GM21423 (cell line): ENCODE measurements around the gene RBPJL.

ENCODE experiments used
- ATAC-seq: cut with Tn5 transposase; IDR thresholded peaks from one replicate; pipeline ENCODE4 v1.9.1; 2021; ENCODE audit warnings: mild to moderate bottlenecking, moderate library complexity; ENCODE audit not compliant: unreplicated experiment

RBPJL gene

GRCh38 chr20:45293041-45294002 is 13.3 kb upstream of the RBPJL start:
- ATAC-seq: peak; percentile 52

- no peak for ATAC-seq
These were observed 12.7 kb upstream of the RBPJL start for GRCh38 chr20:45294003-45294368.

- no peak for ATAC-seq
These were observed 12.0 kb upstream of the RBPJL start for GRCh38 chr20:45294659-45295058.

- no peak for ATAC-seq
These were observed 8.7 kb upstream of the RBPJL start for GRCh38 chr20:45297786-45298497.

GRCh38 chr20:45299786-45300185 is 6.9 kb upstream of the RBPJL start:
- no peak for ATAC-seq

GRCh38 chr20:45300961-45301360 is 5.7 kb upstream of the RBPJL start:
- ATAC-seq: no peak

- no peak for ATAC-seq
These were observed 4.8 kb upstream of the RBPJL start for GRCh38 chr20:45301824-45302271.

GRCh38 chr20:45303586-45304463 is 2.8 kb upstream of the RBPJL start:
- no peak for ATAC-seq

GRCh38 chr20:45304464-45304999 is 2.1 kb upstream of the RBPJL start:
- no peak for ATAC-seq

- ATAC-seq: no peak
These were observed 1.4 kb upstream of the RBPJL start for GRCh38 chr20:45305262-45305661.

- no peak for ATAC-seq
These were observed 518 bp downstream of the RBPJL start for GRCh38 chr20:45307076-45307640.

GRCh38 chr20:45308117-45308778 is 1.6 kb downstream of the RBPJL start, which contains the start of gene MATN4:
Gene MATN4 (minus strand): TSS chr20:45308299. CDS start chr20:45305582, 2,717 bp downstream.
- no peak for ATAC-seq

GRCh38 chr20:45309075-45309474 is 2.4 kb downstream of the RBPJL start:
- ATAC-seq: no peak

GRCh38 chr20:45311589-45312211 is 5.1 kb downstream of the RBPJL start:
- ATAC-seq: no peak

- no peak for ATAC-seq
These were observed 5.6 kb downstream of the RBPJL start for GRCh38 chr20:45312241-45312640.

- ATAC-seq: no peak
These were observed 6.5 kb downstream of the RBPJL start for GRCh38 chr20:45313065-45313695.

- no peak for ATAC-seq
These were observed 7.3 kb downstream of the RBPJL start for GRCh38 chr20:45313943-45314342.

GRCh38 chr20:45315672-45316071 is 9.0 kb downstream of the RBPJL start:
- no peak for ATAC-seq
